ENCODE data around the gene SPATA45. TPM values are rescaled to one million over a fixed set of nuclear protein-coding genes. Genes with fewer than 3 reads are reported as not detected.

Gene SPATA45
- total and polyA plus RNA-seq, 2 of the 4 experiments (the other 2 are of a cell fraction) = not detected

DNA sequence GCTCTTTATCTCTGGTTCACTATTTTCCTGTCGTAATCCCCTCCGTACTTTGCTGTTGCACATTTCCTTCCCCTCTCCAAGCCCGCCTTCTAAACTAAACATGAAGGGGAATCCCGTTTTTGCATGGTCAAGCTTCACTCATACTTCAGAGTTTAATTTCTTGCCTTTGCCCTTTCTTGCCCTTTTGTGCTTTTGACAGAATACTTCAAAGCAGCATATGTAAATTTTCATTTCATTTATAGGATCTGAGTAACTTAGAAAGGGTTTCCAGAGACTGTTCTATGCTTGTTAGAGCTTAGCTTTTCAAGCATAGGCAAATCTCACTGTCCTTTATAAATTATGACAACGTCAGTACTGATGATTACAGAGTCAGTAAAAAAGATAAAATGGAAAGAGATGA lies 27.7 kb downstream of the SPATA45 start:
- Histone ChIP-seq H3K4me2 (ENCODE audit: low read depth, low read length) (no peak overlapping the region), H3K56ac (ENCODE audit: extremely low read depth, insufficient read depth, low read length) (no peak overlapping the region), H2BK120ac (ENCODE audit: low read depth, low read length) (no peak overlapping the region), H3K27me3 (ENCODE audit: control insufficient read depth, insufficient read depth, low read length) (no peaks in the 10 kb centered on the region), H3K36me3 (ENCODE audit: control insufficient read depth, insufficient read depth, low read length) (no peaks in the 10 kb centered on the region), H2AK9ac (replicated peaks; ENCODE audit: low read depth, low read length, poor library complexity) (no peak overlapping the region), H4K20me1 (ENCODE audit: insufficient read depth, low read length) (no peaks in the 10 kb centered on the region), H2AK5ac (ENCODE audit: low read depth, low read length) (no peak overlapping the region), H3K14ac (replicated peaks; ENCODE audit: low read depth, low read length) (no peak overlapping the region), H4K5ac (ENCODE audit: low read depth, low read length) (no peak overlapping the region), H3K4me3 (ENCODE audit: insufficient read depth, low read depth, low read length) (no peak overlapping the region), H3K23ac (ENCODE audit: low read depth, low read length) (no peak overlapping the region), H3K4me1 (ENCODE audit: control insufficient read depth, insufficient read depth, low read length) (no peaks in the 10 kb centered on the region), H2BK15ac (ENCODE audit: low read depth, low read length) (no peak overlapping the region), H3K27ac (ENCODE audit: insufficient read depth, low read length) (no peak overlapping the region), H3K9ac (ENCODE audit: low read depth, low read length) (no peak overlapping the region), H3K18ac (ENCODE audit: low read depth, low read length) (no peak overlapping the region), H3K4ac (ENCODE audit: low read depth, low read length) (no peak overlapping the region), H2BK20ac (ENCODE audit: low read depth, low read length) (no peak overlapping the region), H2AFZ (replicated peaks; ENCODE audit: low read length, poor library complexity) (no peak overlapping the region), H4K91ac (ENCODE audit: insufficient read depth, low read depth, low read length) (no peak overlapping the region), H3K9me1 (ENCODE audit: insufficient read depth, low read length) (no peaks in the 10 kb centered on the region), H2BK5ac (ENCODE audit: low read depth, low read length, poor library complexity, severe bottlenecking) (no peak overlapping the region), H3K79me1 (ENCODE audit: low read depth in 1 of 2, low read length in 2 of 2) (no peaks in the 10 kb centered on the region), H3K9me3 (ENCODE audit: control insufficient read depth, insufficient read depth, low read length) (peaks cover 6% of the 10 kb centered on the region; the same call in 1 of the 2 replicates), H4K8ac (ENCODE audit: low read depth in 2 of 2, low read length in 2 of 2) (no peak overlapping the region)
- no CpG with 5 or more reads among the region's 5 CpGs for WGBS, 2 experiments (ENCODE audit: extremely low coverage in 2 of 2, insufficient read length in 1 of 2)
- in situ Hi-C loops (cut with MboI; ENCODE audit: low sequenced_read_pairs) (loop anchor here (10.0 kb wide), 1 partner anchor 175 kb away; no protein-coding TSS in a partner anchor), intact Hi-C loops (cut with micrococcal nuclease) (loop anchor here (5.0 kb wide), 1 partner anchor 38 kb away; the partner anchor contains the start of gene FLVCR1), dilution Hi-C loops (cut with HindIII; ENCODE audit: low sequenced_read_pairs, unreplicated experiment) (no loop called here)
- DNase-seq = peak; percentile 26
- CTCF ChIA-PET = no interaction called here
- TF ChIP-seq, protein P1, sequence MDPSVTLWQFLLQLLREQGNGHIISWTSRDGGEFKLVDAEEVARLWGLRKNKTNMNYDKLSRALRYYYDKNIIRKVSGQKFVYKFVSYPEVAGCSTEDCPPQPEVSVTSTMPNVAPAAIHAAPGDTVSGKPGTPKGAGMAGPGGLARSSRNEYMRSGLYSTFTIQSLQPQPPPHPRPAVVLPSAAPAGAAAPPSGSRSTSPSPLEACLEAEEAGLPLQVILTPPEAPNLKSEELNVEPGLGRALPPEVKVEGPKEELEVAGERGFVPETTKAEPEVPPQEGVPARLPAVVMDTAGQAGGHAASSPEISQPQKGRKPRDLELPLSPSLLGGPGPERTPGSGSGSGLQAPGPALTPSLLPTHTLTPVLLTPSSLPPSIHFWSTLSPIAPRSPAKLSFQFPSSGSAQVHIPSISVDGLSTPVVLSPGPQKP (IDR thresholded peaks at IDR 0.05; ENCODE audit: borderline replicate concordance, low read depth, low read length) = no peak
- no peak for TF ChIP-seq POLR2A (IDR thresholded peaks at IDR 0.05; ENCODE audit: low read depth, low read length)
- TF ChIP-seq USF2 (IDR thresholded peaks at IDR 0.05; ENCODE audit: low read depth, low read length) = no peak
- ATAC-seq (ENCODE audit: low read depth) = no peak
- POLR2A ChIA-PET (ENCODE audit: unreplicated experiment) = no interaction called here
- no TSS peak for BruUV-seq (replicated peaks)

All from IMR-90 (cell line).